Spleen (tissue), 7 donors: Measurements from ENCODE around the gene TRIO.

ENCODE experiments used
- CTCF ChIP-seq, 11 experiments: fragments of 200-600 bp in 7 of 11; fragments of 450-650 bp in 4 of 11; sonication (generic) in 4 of 11; IDR thresholded peaks in 8 of 11; conservative IDR thresholded peaks in 3 of 11; 1 replicate in 7 of 11; 2 replicates in 4 of 11; pipeline versions ENCODE4 v1.4.0 to v1.8.0; 2016 to 2021; ENCODE audit warnings: antibody characterized with exemption in 11 of 11, inconsistent platforms in 4 of 11, mild to moderate bottlenecking in 1 of 11
- POLR2A ChIP-seq, 3 donors: fragments of 450-650 bp; IDR thresholded peaks; one replicate each; pipeline ENCODE4 v1.5.1; 2017; ENCODE audit warnings: antibody characterized with exemption in 3 of 3, mild to moderate bottlenecking in 1 of 3
- donor health status: DM: no; HTN: no; CAD: no; lungs with moderate emphysema.
- donor health status: DM: no; HTN: no; CAD: no.
- donor health status: DM: no; HTN: no; CAD: no.

GRCh38 chr5:14281746-14282181 is 138.6 kb downstream of the TRIO start:
- TF ChIP-seq CTCF (IDR thresholded peaks at IDR 0.05 in 8 of 11, conservative IDR thresholded peaks at IDR 0.05 in 3 of 11) (no peak), POLR2A (IDR thresholded peaks at IDR 0.05) (no peak)
